OCI-LY3 (cell line): ENCODE data around the gene SGIP1.

Source experiments
- H2AFZ ChIP-seq: fragments of 200-600, 300-600 bp; shearing (Covaris generic); 2 replicates; pipeline ENCODE4 v1.6.0; 2014; ENCODE audit warnings: antibody characterized with exemption, low read depth, low read length
- H3K27ac ChIP-seq: fragments of 200-600, 300-600 bp; sonication (generic); 2 replicates; pipeline ENCODE4 v1.5.1; 2014; ENCODE audit warnings: mild to moderate bottlenecking, low read length, moderate library complexity, mixed read lengths
- H3K27me3 ChIP-seq: fragments of 200-600, 300-600 bp; sonication (generic); 2 replicates; pipeline ENCODE4 v1.6.1; 2014; ENCODE audit warnings: low read depth, low read length, mixed read lengths
- H3K36me3 ChIP-seq: fragments of 200-600, 300-600 bp; sonication (generic); replicated peaks from 2 replicates; pipeline ENCODE3; 2014; ENCODE audit warnings: low read depth, low read length, mixed read lengths
- H3K4me1 ChIP-seq: fragments of 300-600, 200-600 bp; sonication (generic); 2 replicates; pipeline ENCODE4 v1.6.1; 2014; ENCODE audit warnings: low read length, mixed read lengths
- H3K4me2 ChIP-seq: fragments of 200-600, 300-600 bp; sonication (generic); 2 replicates; pipeline ENCODE4 v1.6.1; 2014; ENCODE audit warnings: low read length, mixed read lengths
- H3K4me3 ChIP-seq: fragments of 300-600, 200-600 bp; sonication (generic); 2 replicates; pipeline ENCODE4 v1.5.1; 2014; ENCODE audit warnings: antibody characterized with exemption, mild to moderate bottlenecking, low read length, moderate library complexity
- H3K79me2 ChIP-seq: fragments of 300-600, 200-600 bp; shearing (Covaris generic); 2 replicates; pipeline ENCODE4 v1.6.1; 2014; ENCODE audit warnings: mild to moderate bottlenecking, low read length, mixed read lengths
- H3K9ac ChIP-seq: fragments of 300-600, 200-600 bp; shearing (Covaris generic); 2 replicates; pipeline ENCODE4 v1.6.0; 2014; ENCODE audit warnings: mild to moderate bottlenecking, low read length, moderate library complexity
- H3K9me3 ChIP-seq: fragments of 200-600, 300-600 bp; shearing (Covaris generic); 2 replicates; pipeline ENCODE4 v1.6.1; 2014; ENCODE audit warnings: low read length, mixed read lengths; ENCODE audit not compliant: insufficient read depth
- H4K20me1 ChIP-seq: fragments of 200-600, 300-600 bp; sonication (generic); 2 replicates; pipeline ENCODE4 v1.6.1; 2016; ENCODE audit warnings: low read length, mixed read lengths; ENCODE audit not compliant: insufficient read depth
- EZH2phosphoT487 ChIP-seq: fragments of 200-600 bp; shearing (Covaris generic); IDR thresholded peaks from 2 replicates; pipeline ENCODE4 v1.6.1; 2018; ENCODE audit warnings: antibody characterized with exemption, mixed run types, low read depth
- TF ChIP-seq, protein P1 (sequence below): fragments of 200-600, 300-600 bp; sonication (generic); IDR thresholded peaks from 2 replicates; pipeline ENCODE4 v1.5.1; 2014; ENCODE audit warnings: antibody characterized with exemption, low read length, low read depth

SGIP1 gene

GRCh38 chr1:66633159-66633558 lies 99.2 kb downstream of the SGIP1 start:
- H3K36me3 ChIP-seq: no peaks in the 10 kb centered on the region
- no peaks in the 10 kb centered on the region for H3K4me1 ChIP-seq
- H3K9ac ChIP-seq: no peak overlapping the region
- no peak overlapping the region for H3K27ac ChIP-seq
- H3K4me2 ChIP-seq: no peak overlapping the region
- no peaks in the 10 kb centered on the region for H3K27me3 ChIP-seq
- H2AFZ ChIP-seq: no peak overlapping the region
- no peak overlapping the region for H3K4me3 ChIP-seq
- TF ChIP-seq, protein P1, sequence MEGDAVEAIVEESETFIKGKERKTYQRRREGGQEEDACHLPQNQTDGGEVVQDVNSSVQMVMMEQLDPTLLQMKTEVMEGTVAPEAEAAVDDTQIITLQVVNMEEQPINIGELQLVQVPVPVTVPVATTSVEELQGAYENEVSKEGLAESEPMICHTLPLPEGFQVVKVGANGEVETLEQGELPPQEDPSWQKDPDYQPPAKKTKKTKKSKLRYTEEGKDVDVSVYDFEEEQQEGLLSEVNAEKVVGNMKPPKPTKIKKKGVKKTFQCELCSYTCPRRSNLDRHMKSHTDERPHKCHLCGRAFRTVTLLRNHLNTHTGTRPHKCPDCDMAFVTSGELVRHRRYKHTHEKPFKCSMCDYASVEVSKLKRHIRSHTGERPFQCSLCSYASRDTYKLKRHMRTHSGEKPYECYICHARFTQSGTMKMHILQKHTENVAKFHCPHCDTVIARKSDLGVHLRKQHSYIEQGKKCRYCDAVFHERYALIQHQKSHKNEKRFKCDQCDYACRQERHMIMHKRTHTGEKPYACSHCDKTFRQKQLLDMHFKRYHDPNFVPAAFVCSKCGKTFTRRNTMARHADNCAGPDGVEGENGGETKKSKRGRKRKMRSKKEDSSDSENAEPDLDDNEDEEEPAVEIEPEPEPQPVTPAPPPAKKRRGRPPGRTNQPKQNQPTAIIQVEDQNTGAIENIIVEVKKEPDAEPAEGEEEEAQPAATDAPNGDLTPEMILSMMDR: no peak
- no peak for TF ChIP-seq EZH2phosphoT487
- no peaks in the 10 kb centered on the region for H3K79me2 ChIP-seq
- H4K20me1 ChIP-seq: no peaks in the 10 kb centered on the region
- H3K9me3 ChIP-seq: no peaks in the 10 kb centered on the region

DNA sequence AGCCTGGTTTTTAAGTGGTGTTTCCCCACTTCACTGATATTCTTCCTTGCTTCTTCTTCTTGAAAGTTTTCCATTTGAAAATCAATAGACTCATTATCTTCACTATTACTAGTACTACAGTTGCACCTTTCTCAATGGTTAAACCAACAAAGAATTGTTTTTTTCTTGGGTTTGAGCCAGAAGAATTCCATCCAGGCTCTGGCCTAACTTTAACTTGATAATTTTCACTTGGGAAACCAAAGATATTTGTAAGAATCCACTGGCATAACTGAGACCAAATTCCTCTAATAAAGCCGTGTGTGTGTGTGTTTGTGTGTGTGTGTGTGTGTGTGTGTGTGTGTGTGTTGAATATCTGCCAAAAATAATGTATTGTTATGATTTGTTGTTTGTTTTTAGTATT lies 103.2 kb downstream of the SGIP1 start:
- H3K4me2 ChIP-seq: no peak overlapping the region
- no peaks in the 10 kb centered on the region for H3K79me2 ChIP-seq
- no peaks in the 10 kb centered on the region for H3K9me3 ChIP-seq
- H4K20me1 ChIP-seq: no peaks in the 10 kb centered on the region
- no peak for TF ChIP-seq EZH2phosphoT487
- TF ChIP-seq, protein P1: no peak
- no peak overlapping the region for H3K27ac ChIP-seq
- H3K9ac ChIP-seq: no peak overlapping the region
- no peaks in the 10 kb centered on the region for H3K27me3 ChIP-seq
- H3K36me3 ChIP-seq: no peaks in the 10 kb centered on the region
- H2AFZ ChIP-seq: no peak overlapping the region
- H3K4me1 ChIP-seq: no peaks in the 10 kb centered on the region
- no peak overlapping the region for H3K4me3 ChIP-seq

DNA sequence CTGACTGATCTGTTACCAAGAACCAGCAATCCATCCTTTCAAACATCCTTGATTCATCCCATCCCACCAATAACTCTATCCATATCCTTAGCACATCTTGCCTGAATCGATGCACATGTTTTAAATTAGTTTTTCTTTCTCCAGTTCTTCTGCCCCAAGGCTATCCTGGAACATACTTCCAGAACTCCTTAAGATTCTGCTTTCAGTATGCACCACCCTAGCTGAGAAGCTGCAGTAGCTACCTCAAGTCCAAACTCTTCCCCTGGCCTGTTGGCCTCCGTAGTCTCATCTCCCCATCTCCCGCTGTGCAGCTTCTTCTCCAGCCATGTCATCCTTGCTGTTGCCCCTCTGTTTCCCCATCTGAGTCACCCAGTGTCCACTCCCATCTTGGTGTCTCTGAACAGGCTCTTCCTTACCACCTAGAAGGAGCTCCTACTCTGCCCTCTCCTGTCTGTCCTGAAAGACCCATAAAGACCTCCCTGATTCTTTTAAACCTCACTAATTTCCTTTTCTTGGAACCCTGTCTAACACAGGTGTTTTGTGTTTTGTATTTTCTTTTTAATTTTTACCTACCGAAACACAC lies 108.0 kb downstream of the SGIP1 start:
- Histone ChIP-seq H3K4me3 (no peak overlapping the region), H3K79me2 (no peaks in the 10 kb centered on the region), H3K27me3 (no peaks in the 10 kb centered on the region), H3K4me1 (no peaks in the 10 kb centered on the region), H3K9me3 (no peaks in the 10 kb centered on the region), H3K4me2 (no peak overlapping the region), H2AFZ (no peak overlapping the region), H4K20me1 (no peaks in the 10 kb centered on the region), H3K27ac (no peak overlapping the region), H3K36me3 (no peaks in the 10 kb centered on the region), H3K9ac (no peak overlapping the region)
- TF ChIP-seq, protein P1: no peak
- TF ChIP-seq EZH2phosphoT487: no peak

GRCh38 chr1:66642992-66643391 lies 109.0 kb downstream of the SGIP1 start:
- H2AFZ ChIP-seq: no peak overlapping the region
- H3K36me3 ChIP-seq: no peaks in the 10 kb centered on the region
- no peaks in the 10 kb centered on the region for H3K79me2 ChIP-seq
- H3K9ac ChIP-seq: no peak overlapping the region
- no peaks in the 10 kb centered on the region for H3K4me1 ChIP-seq
- H3K4me3 ChIP-seq: no peak overlapping the region
- H3K4me2 ChIP-seq: no peak overlapping the region
- H3K27me3 ChIP-seq: no peaks in the 10 kb centered on the region; the same call in 1 of the 2 replicates
- H4K20me1 ChIP-seq: no peaks in the 10 kb centered on the region
- TF ChIP-seq, protein P1: no peak
- no peak for TF ChIP-seq EZH2phosphoT487
- H3K9me3 ChIP-seq: no peaks in the 10 kb centered on the region
- H3K27ac ChIP-seq: no peak overlapping the region
